ENCODE measurements around the gene RBBP4.

DNA sequence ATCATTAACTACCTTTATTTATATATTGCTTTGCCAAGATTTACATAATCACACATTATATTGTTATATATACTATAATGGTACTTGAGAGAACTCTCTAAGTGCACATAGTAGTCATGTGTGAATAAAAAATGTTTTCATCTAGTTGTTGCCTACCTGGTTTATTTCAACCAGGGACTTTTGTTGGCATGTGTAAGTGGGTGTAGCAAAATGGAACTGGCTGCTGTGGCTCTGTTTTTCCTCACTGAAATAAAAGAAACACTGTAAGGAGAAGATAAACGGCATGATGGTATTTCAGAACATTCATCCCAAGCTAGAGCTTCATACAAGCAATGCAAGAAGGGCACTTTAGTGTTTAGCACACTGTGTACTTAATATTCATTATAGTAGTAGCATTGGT is 14.9 kb downstream of the RBBP4 start:
- no peak for TF ChIP-seq POLR2A (IDR thresholded peaks at IDR 0.05)
- TF ChIP-seq, protein P1, sequence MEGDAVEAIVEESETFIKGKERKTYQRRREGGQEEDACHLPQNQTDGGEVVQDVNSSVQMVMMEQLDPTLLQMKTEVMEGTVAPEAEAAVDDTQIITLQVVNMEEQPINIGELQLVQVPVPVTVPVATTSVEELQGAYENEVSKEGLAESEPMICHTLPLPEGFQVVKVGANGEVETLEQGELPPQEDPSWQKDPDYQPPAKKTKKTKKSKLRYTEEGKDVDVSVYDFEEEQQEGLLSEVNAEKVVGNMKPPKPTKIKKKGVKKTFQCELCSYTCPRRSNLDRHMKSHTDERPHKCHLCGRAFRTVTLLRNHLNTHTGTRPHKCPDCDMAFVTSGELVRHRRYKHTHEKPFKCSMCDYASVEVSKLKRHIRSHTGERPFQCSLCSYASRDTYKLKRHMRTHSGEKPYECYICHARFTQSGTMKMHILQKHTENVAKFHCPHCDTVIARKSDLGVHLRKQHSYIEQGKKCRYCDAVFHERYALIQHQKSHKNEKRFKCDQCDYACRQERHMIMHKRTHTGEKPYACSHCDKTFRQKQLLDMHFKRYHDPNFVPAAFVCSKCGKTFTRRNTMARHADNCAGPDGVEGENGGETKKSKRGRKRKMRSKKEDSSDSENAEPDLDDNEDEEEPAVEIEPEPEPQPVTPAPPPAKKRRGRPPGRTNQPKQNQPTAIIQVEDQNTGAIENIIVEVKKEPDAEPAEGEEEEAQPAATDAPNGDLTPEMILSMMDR (IDR thresholded peaks at IDR 0.05): no peak
